ENCODE data around the gene RHBDF2.

Gene RHBDF2

GRCh38 chr17:76504117-76504516 lies 2.9 kb upstream of the RHBDF2 start:
- in situ Hi-C loops (cut with HindIII; ENCODE audit: low sequenced_read_pairs) = no loop called here
- no peak for DNase-seq (ENCODE audit: low read depth)
- no peak for TF ChIP-seq CTCF (IDR thresholded peaks at IDR 0.05; ENCODE audit: low read depth, low read length, missing control alignments)
- no peak overlapping the region for H3K4me3 ChIP-seq (ENCODE audit: low read depth, low read length)

GRCh38 chr17:76502341-76503211 lies 1.4 kb upstream of the RHBDF2 start:
- no peak for DNase-seq (ENCODE audit: low read depth)
- no peak for TF ChIP-seq CTCF (IDR thresholded peaks at IDR 0.05; ENCODE audit: low read depth, low read length, missing control alignments)
- H3K4me3 ChIP-seq (ENCODE audit: low read depth, low read length) = no peak overlapping the region
- in situ Hi-C loops (cut with HindIII; ENCODE audit: low sequenced_read_pairs) = no loop called here

GRCh38 chr17:76501827-76502307 lies 644 bp upstream of the RHBDF2 start:
- peak overlapping the region; percentile 54 for H3K4me3 ChIP-seq (ENCODE audit: low read depth, low read length)
- no peak for TF ChIP-seq CTCF (IDR thresholded peaks at IDR 0.05; ENCODE audit: low read depth, low read length, missing control alignments)
- no peak for DNase-seq (ENCODE audit: low read depth)
- in situ Hi-C loops (cut with HindIII; ENCODE audit: low sequenced_read_pairs) = no loop called here

GRCh38 chr17:76500747-76501017 lies 541 bp downstream of the RHBDF2 start:
- in situ Hi-C loops (cut with HindIII; ENCODE audit: low sequenced_read_pairs) = no loop called here
- no peak for DNase-seq (ENCODE audit: low read depth)
- H3K4me3 ChIP-seq (ENCODE audit: low read depth, low read length) = peak overlapping the region; percentile 54
- no peak for TF ChIP-seq CTCF (IDR thresholded peaks at IDR 0.05; ENCODE audit: low read depth, low read length, missing control alignments)

- TF ChIP-seq CTCF (IDR thresholded peaks at IDR 0.05; ENCODE audit: low read depth, low read length, missing control alignments) = no peak
- in situ Hi-C loops (cut with HindIII; ENCODE audit: low sequenced_read_pairs) = no loop called here
These were observed 1.0 kb downstream of the RHBDF2 start for GRCh38 chr17:76500074-76500746.

GRCh38 chr17:76499267-76499667 lies 2.0 kb downstream of the RHBDF2 start:
- no peak for TF ChIP-seq CTCF (IDR thresholded peaks at IDR 0.05; ENCODE audit: low read depth, low read length, missing control alignments)
- H3K4me3 ChIP-seq (ENCODE audit: low read depth, low read length) = no peak overlapping the region
- no peak for DNase-seq (ENCODE audit: low read depth)
- in situ Hi-C loops (cut with HindIII; ENCODE audit: low sequenced_read_pairs) = no loop called here

More at GRCh38 chr17:76500074-76500746, 1.0 kb downstream of the RHBDF2 start:
- no peak for DNase-seq (ENCODE audit: low read depth)
- H3K4me3 ChIP-seq (ENCODE audit: low read depth, low read length) = peak overlapping the region; percentile 54
